ENCODE data around the gene APIP.

DNA sequence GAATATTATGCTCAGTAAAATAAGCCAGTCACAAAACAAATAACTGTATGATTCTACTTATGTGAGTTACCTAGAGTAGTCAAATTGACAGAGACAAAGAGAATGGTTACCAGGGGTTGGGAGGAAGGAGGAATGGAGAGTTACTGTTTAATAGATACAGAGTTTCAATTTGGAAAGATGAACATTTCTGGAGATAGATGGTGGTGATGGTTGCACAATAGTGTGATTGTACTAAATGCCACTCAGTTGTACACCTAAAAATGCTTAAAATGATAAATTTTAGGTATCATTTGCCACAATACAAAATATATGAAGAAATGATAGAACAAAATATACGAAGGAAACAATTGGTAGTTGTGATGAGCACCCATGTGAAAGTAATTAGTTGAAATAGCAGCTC, 43.6 kb upstream of the APIP start:
- no peak for TF ChIP-seq CTCF (IDR thresholded peaks at IDR 0.05; ENCODE audit: low read length)
- TF ChIP-seq EZH2 (IDR thresholded peaks at IDR 0.05; ENCODE audit: borderline replicate concordance, low read length): no peak
